PC-3 (cell line): ENCODE measurements around the gene SETD1B. TPM values are rescaled to one million over a fixed set of nuclear protein-coding genes. Genes with fewer than 3 reads are reported as not detected.

Experiments used
- ATAC-seq: fragments of 200-7000 bp; cut with Tn5 transposase; 2 replicates; pipeline ENCODE4 v1.9.1; 2020; ENCODE audit warnings: mild to moderate bottlenecking, moderate library complexity
- BruUV-seq: library from RNA; stranded (reverse); fragments of 400-500 nt; replicated peaks from 2 replicates; lab custom pipeline; 2021; lab: Mats Ljungman, UMichigan
- CTCF ChIA-PET: fragments of 300-600 bp; sonication (Branson Sonifier 250); formaldehyde crosslinking; loops from one replicate; lab custom pipeline; 2022; ENCODE audit warnings: antibody characterized with exemption; lab: Charles Lee
- POLR2A ChIA-PET: fragments of 300-600 bp; sonication (Branson Sonifier 250); formaldehyde crosslinking; loops from one replicate; lab custom pipeline; 2022; ENCODE audit warnings: antibody characterized with exemption; ENCODE audit not compliant: unreplicated experiment; lab: Charles Lee
- DNase-seq: peaks from one replicate; pipeline ENCODE4 v3.0.0-alpha.2; 2015
- H2AFZ ChIP-seq: fragments of 300-600 bp; sonication (generic); 2 replicates; pipeline ENCODE4 v1.6.0; 2016; ENCODE audit warnings: antibody characterized with exemption, low read length
- H3F3A ChIP-seq: fragments of 300-600 bp; sonication (generic); one replicate; pipeline ENCODE4 v1.6.0; 2017; ENCODE audit warnings: antibody characterized with exemption, low read length, control low read depth, mild to moderate bottlenecking; ENCODE audit not compliant: unreplicated experiment
- H3K27ac ChIP-seq: fragments of 300-600 bp; sonication (generic); 2 replicates; pipeline ENCODE4 v1.5.1; 2016; ENCODE audit warnings: mild to moderate bottlenecking, low read length
- H3K27me3 ChIP-seq: fragments of 300-600 bp; sonication (generic); 2 replicates; pipeline ENCODE4 v1.6.1; 2016; ENCODE audit warnings: low read length, mixed read lengths
- H3K36me3 ChIP-seq: fragments of 300-600 bp; sonication (generic); 2 replicates; pipeline ENCODE4 v1.6.1; 2016; ENCODE audit warnings: low read depth, mixed run types, low read length, mixed read lengths
- H3K4me1 ChIP-seq: fragments of 300-600 bp; sonication (generic); 2 replicates; pipeline ENCODE4 v1.5.1; 2016; ENCODE audit warnings: low read length; ENCODE audit not compliant: insufficient read depth
- H3K4me2 ChIP-seq: fragments of 300-600 bp; sonication (generic); 2 replicates; pipeline ENCODE4 v1.6.0; 2016; ENCODE audit warnings: low read length
- H3K4me3 ChIP-seq: fragments of 300-600 bp; sonication (generic); 2 replicates; pipeline ENCODE4 v1.5.1; 2016; ENCODE audit warnings: mild to moderate bottlenecking, low read length, mixed read lengths
- H3K79me2 ChIP-seq: fragments of 300-600 bp; sonication (generic); 2 replicates; pipeline ENCODE4 v1.6.1; 2017; ENCODE audit warnings: low read length, mixed read lengths
- H3K9ac ChIP-seq: fragments of 300-600 bp; sonication (generic); 2 replicates; pipeline ENCODE4 v1.6.0; 2016; ENCODE audit warnings: mild to moderate bottlenecking, low read length
- H3K9me2 ChIP-seq: fragments of 300-600 bp; sonication (generic); replicated peaks from 2 replicates; pipeline ENCODE4 v1.6.1; 2016; ENCODE audit warnings: mixed run types, low read length, mixed read lengths
- H3K9me3 ChIP-seq: fragments of 300-600 bp; sonication (generic); 2 replicates; pipeline ENCODE4 v1.6.1; 2016; ENCODE audit warnings: low read length, mixed read lengths
- H4K20me1 ChIP-seq: fragments of 300-600 bp; sonication (generic); 2 replicates; pipeline ENCODE4 v1.6.1; 2016; ENCODE audit warnings: low read length, mixed read lengths
- EZH2 ChIP-seq: fragments of 300-600 bp; sonication (generic); IDR thresholded peaks from one replicate; pipeline ENCODE4 v1.6.1; 2017; ENCODE audit warnings: antibody characterized with exemption, mild to moderate bottlenecking, low read length; ENCODE audit not compliant: unreplicated experiment
- EZH2phosphoT487 ChIP-seq: fragments of 300-600 bp; sonication (generic); IDR thresholded peaks from 2 replicates; pipeline ENCODE4 v1.6.1; 2018; ENCODE audit warnings: mild to moderate bottlenecking, antibody characterized with exemption, low read length, borderline replicate concordance
- intact Hi-C: fragments of 100-400 bp; cut with micrococcal nuclease; formaldehyde crosslinking; loops from 2 replicates; pipeline ENCODE4 v1.9.0; 2023
- total RNA-seq: library from RNA; depleted of rRNA; stranded (reverse); fragments of >200 nt; gene quantifications from 2 replicates; pipeline ENCODE4 v1.2.3, GENCODE V29; 2014
- TF ChIP-seq, protein P1 (sequence below): fragments of 300-600 bp; sonication (generic); conservative IDR thresholded peaks from 2 replicates; pipeline ENCODE4 v1.5.1; 2017; ENCODE audit warnings: antibody characterized with exemption, low read depth, mild to moderate bottlenecking, low read length

The SETD1B gene
- total RNA-seq, 1 experiment from 2014 or later = 7.5 TPM

DNA sequence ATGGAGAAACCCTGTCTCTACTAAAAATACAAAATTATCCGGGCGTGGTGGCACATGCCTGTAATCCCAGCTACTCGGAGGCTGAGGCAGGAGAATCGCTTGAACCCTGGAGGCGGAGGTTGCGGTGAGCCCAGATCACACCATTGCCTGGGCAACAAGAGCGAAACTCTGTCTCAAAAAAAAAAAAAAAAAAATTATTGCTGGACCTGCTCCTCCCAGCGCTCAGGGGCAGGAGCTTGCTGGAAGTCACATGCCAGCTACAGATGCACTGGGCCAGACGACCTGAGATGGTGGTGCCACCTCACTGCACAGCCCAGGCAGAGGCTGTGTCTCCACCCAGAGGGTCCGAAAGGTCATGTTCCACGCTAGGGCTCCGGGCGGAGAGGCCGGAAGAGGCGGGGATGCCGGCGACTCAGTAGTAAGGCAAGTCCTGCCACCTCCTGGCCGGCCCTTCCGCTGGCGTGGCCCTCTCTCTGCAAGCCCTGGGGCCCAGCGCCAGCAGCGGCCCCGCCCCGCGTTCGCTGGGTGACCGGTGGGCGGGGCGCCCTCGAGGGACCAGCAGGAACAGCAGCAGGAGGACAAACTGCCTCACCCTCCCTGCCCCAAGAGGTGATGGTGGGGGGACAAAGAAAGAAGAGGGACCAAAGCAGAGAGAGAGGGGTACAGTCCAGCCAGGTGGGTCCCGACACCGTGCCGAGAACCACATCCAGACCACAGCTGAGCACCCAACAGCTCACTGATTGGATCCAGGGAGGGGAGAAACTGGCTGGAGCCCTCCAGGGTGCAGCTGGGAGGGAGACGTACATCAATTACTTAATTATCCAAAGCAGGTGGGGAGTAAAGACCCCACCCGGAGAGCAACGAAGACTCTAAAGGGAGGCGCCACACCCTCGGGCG lies 6.7 kb upstream of the SETD1B start:
- H3K4me2 ChIP-seq = peak overlapping the region; percentile 93
- H3K27me3 ChIP-seq = no peaks in the 10 kb centered on the region
- H3F3A ChIP-seq = no peaks in the 10 kb centered on the region
- peak overlapping the region; percentile 99 for H3K27ac ChIP-seq
- intact Hi-C loops = loop anchor here (1.0 to 10.0 kb wide), 2 partner anchors 91 to 228 kb away; partner anchors contain the start of genes BCL7A and PSMD9
- ChIA-PET POLR2A (interaction anchor here (0.6 to 1.4 kb wide), 2 partner anchors 10 to 155 kb away, joined by 3 to 10 read pairs; no protein-coding TSS in a partner anchor), CTCF (interaction anchor here (0.6 to 4.0 kb wide), 6 partner anchors 13 to 96 kb away, joined by 4 to 95 read pairs (median 16); partner anchors contain the start of gene PSMD9)
- DNase-seq = peak; percentile 97
- no peaks in the 10 kb centered on the region for H3K9me2 ChIP-seq
- peaks cover 67% of the 10 kb centered on the region for H3K4me1 ChIP-seq
- no peak overlapping the region for H2AFZ ChIP-seq
- H3K9ac ChIP-seq = peak overlapping the region; percentile 58
- no peaks in the 10 kb centered on the region for H3K9me3 ChIP-seq
- ATAC-seq = peak; percentile 26
- H3K36me3 ChIP-seq = no peaks in the 10 kb centered on the region
- H3K4me3 ChIP-seq = peak overlapping the region; percentile 67
- peaks cover 68% of the 10 kb centered on the region for H3K79me2 ChIP-seq
- TF ChIP-seq, protein P1, sequence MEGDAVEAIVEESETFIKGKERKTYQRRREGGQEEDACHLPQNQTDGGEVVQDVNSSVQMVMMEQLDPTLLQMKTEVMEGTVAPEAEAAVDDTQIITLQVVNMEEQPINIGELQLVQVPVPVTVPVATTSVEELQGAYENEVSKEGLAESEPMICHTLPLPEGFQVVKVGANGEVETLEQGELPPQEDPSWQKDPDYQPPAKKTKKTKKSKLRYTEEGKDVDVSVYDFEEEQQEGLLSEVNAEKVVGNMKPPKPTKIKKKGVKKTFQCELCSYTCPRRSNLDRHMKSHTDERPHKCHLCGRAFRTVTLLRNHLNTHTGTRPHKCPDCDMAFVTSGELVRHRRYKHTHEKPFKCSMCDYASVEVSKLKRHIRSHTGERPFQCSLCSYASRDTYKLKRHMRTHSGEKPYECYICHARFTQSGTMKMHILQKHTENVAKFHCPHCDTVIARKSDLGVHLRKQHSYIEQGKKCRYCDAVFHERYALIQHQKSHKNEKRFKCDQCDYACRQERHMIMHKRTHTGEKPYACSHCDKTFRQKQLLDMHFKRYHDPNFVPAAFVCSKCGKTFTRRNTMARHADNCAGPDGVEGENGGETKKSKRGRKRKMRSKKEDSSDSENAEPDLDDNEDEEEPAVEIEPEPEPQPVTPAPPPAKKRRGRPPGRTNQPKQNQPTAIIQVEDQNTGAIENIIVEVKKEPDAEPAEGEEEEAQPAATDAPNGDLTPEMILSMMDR = peak; percentile 32; the same call in 1 of the 2 replicates
- TF ChIP-seq EZH2 (no peak), EZH2phosphoT487 (no peak)
- H4K20me1 ChIP-seq = no peaks in the 10 kb centered on the region
- no TSS peak for BruUV-seq

- Histone ChIP-seq H3K9me2 (no peaks in the 10 kb centered on the region), H3K4me2 (peak overlapping the region; percentile 93), H3K9me3 (no peaks in the 10 kb centered on the region), H3K9ac (peak overlapping the region; percentile 58), H4K20me1 (no peaks in the 10 kb centered on the region), H3K36me3 (no peaks in the 10 kb centered on the region), H2AFZ (no peak overlapping the region), H3F3A (no peaks in the 10 kb centered on the region), H3K27me3 (no peaks in the 10 kb centered on the region), H3K79me2 (peaks cover 67% of the 10 kb centered on the region), H3K27ac (peak overlapping the region; percentile 99), H3K4me1 (peaks cover 68% of the 10 kb centered on the region), H3K4me3 (peak overlapping the region; percentile 67)
- DNase-seq (peak; percentile 62), ATAC-seq (no peak)
- CTCF ChIA-PET = interaction anchor here (1.0 kb wide), 1 partner anchor 14 kb away, joined by 6 read pairs; no protein-coding TSS in a partner anchor
- intact Hi-C loops = loop anchor here (1.0 to 10.0 kb wide), 2 partner anchors 90 to 227 kb away; partner anchors contain the start of genes BCL7A and PSMD9
- TF ChIP-seq EZH2 (no peak), EZH2phosphoT487 (no peak)
- TF ChIP-seq, protein P1 = no peak
- POLR2A ChIA-PET = no interaction called here
- BruUV-seq = no TSS peak
Measured at GRCh38 chr12:121797937-121798786, 5.6 kb upstream of the SETD1B start.
